ENCODE data around the gene ZSWIM9.

GRCh38 chr19:48203794-48204628, 33.5 kb downstream of the ZSWIM9 start:
- TF ChIP-seq CTCF (conservative IDR thresholded peaks at IDR 0.05; ENCODE audit: low read depth, low read length) (no peak), EZH2phosphoT487 (IDR thresholded peaks at IDR 0.05; ENCODE audit: borderline replicate concordance, low read length) (no peak), EZH2 (IDR thresholded peaks at IDR 0.05; ENCODE audit: low read length, unreplicated experiment) (no peak)

All from PC-3 (cell line).